HG02623 (cell line): Measurements from ENCODE around the gene RAB5B.

ENCODE experiments used
- ATAC-seq: cut with Tn5 transposase; IDR thresholded peaks from one replicate; pipeline ENCODE4 v1.9.1; 2021; ENCODE audit warnings: moderate library complexity; ENCODE audit not compliant: unreplicated experiment

RAB5B gene

GRCh38 chr12:55973599-55974307 lies at the start of gene RAB5B:
RAB5B (plus strand) TSS chr12:55974078; CDS start chr12:55986961, 12,883 bp downstream.
- peak; percentile 91 for ATAC-seq

DNA sequence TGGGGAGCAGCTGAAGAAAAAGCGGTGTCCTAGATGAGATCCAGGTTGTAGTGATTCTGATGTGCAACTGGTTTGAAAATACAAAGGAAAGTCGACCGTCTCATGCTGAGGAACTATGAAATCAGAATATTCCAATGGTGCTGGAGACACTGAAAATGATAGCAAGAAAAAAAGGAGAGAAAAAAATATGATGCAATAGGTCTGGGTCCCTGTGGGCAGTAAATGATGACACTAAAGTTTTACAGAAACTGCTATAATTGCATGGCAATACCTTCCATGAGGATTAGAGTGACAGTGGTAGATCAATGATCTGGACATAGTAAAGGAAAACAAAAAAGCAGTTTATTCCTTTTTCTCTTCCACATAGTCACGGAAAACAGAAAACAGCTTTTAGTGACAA lies 48.5 kb upstream of the RAB5B start:
- no peak for ATAC-seq

DNA sequence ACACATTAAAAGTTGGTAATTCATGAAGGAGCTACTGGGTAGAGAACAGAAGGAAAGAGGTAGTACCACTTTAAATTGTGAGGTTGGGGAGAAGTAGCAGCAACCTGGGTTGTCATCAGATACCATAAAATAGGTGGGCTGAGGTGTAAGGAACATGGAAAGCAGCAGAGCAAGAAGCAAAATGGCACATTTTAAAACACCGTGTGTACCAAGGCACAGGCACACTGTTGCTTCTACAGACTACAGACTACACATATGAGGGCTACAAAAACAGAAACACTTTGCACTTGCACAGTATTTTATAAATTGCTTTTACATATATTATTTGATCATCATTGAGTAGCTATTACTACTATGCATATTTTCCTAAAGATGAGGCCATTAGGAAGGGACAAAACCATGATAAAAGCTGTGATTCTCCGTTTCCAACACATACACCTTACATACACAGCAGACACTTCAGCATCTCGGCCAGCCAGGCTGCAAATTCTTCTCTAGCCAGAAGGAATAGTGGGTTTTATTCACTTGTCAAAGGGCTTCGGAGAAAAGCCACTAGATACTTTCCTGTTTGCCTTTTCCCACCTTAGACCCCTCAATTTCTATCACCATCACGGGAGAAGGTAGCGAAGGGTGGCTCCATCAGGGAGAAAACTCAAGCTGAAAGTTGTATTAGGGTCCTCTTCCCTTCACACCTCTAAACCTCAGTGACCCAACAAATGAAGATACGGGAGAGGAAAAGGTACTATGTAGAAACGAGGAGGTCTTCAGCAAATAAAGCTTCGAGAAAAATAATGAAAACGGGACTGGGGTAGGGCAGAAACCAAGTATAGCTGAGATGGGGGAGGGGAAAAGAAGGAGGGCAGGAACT lies 47.8 kb upstream of the RAB5B start:
- no peak for ATAC-seq

DNA sequence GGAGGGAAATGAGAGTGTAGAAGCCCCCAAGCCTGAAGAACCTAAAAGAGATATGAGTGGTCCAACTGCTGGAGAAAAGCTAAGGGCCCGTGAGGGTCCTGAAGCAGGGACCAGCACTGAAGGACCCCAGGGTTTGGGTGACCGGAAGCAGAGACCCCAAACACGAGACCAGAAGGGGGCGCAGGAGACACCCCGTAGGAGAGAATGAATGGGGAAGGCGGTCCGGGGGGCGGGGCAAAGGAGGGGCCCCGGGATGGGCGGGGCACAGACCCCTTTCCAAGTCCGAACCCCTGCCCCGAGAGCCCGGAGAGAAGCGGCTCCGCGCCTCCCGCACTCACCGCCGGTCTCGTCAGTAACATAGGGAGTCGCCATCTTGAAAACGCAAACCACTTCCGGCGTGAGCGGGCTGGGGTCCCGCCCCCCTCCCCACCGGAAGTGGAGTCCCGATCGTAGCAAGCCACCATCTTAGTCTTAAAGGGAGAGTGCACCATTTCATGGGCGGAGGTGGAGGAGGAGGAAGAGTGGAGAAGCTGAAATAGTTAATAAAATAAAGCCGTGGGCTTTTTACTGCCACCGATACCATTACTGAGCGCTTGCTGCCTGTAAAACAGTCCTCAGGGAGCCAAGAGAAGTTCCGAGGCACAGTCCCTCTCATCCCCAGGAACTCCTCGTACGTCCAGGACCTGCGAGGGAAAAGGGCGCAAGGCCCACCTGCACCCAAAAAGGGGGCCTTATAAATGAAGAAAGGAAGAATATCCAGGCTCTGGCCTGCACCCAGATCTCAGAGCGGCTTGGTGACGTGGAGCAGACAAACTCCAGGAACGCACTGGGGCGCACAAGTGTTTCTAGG lies 46.9 kb upstream of the RAB5B start:
- peak; percentile 35 for ATAC-seq

GRCh38 chr12:55927588-55928502 lies 46.0 kb upstream of the RAB5B start, which contains the start of gene PYM1:
PYM1 (minus strand) TSS chr12:55927894; CDS start chr12:55927761, 133 bp downstream.
- ATAC-seq, result peak; percentile 37

DNA sequence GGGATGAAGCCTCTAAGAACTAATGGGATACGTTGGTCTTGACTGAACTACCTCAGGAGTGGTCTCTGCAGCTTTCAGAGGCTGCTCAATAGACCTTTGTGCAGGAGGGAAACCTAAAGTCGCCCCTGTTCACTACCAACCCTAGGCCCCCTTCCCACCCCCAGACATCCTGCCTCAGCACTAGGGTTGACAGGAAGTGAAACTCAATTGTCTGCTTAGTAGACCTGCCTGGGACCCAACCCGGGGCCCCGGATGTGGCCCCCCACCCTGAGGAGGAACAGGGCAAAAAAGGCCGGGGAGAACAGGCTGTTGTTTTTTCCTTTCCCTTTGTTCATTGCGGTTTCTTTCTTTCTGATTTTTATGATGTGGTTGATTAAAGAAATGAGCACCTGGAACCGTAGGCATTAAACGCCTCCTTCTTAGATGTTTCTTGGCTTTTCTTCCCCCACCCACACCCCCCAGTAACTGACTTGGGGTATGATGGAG lies 44.5 kb upstream of the RAB5B start:
- peak; percentile 35 for ATAC-seq

DNA sequence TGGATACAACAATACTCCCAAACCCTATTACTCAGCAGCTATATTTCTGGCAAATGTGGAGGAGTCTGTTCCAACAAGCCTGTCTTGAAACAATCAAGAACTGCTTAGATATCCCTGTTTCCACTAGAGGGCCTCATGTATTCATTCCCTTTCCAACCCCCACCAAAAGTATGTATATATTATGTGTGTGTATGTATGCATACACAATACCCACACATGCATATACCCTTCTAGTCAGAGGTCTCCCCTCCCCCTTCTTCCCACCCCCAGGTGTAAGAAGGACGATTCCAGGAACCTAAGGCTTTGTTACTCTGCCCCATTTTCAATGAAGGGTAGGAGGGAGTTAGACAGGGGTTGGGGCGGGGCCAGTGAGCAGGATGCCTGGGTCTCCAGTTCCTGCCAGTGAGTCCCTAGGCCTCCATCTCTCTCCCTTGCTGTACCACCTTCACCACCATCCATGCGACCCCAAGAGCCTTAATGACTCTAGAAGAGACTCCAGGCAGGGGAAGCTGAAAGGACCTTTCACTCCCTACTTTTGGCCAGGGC lies 43.0 kb upstream of the RAB5B start, which contains the start of gene DGKA:
Gene DGKA (plus strand): TSS at position 392 of the 546 bp plus-strand sequence. CDS start 5,342 bp downstream, outside the sequence.
- no peak for ATAC-seq

DNA sequence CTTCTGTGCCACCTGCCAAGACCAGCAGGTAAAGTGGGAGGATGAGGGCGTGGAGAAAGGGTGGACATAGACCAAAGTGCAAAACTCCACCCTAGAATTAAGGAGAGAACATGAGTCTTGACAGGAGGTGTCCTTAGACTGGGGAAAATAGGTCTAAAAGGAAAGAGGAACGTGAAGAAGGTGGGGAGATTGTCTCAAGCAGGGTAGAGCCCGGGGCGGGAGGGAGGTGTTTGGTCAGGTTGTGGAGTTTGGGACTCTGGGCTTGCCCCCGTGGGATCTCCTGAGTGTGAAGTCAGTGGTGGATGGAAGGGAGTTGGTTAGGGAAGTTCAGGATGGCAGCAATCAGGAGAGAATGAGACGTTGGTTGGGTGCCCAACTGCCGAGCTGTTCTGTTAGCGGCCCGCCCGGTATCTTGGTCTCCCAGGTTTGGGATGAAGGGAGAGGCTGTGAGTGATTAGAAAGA lies 42.5 kb upstream of the RAB5B start:
- ATAC-seq, result no peak

GRCh38 chr12:55931780-55932550 lies 41.9 kb upstream of the RAB5B start:
- no peak for ATAC-seq

- ATAC-seq, result no peak
Measured at GRCh38 chr12:55932551-55932910, 41.3 kb upstream of the RAB5B start.

DNA sequence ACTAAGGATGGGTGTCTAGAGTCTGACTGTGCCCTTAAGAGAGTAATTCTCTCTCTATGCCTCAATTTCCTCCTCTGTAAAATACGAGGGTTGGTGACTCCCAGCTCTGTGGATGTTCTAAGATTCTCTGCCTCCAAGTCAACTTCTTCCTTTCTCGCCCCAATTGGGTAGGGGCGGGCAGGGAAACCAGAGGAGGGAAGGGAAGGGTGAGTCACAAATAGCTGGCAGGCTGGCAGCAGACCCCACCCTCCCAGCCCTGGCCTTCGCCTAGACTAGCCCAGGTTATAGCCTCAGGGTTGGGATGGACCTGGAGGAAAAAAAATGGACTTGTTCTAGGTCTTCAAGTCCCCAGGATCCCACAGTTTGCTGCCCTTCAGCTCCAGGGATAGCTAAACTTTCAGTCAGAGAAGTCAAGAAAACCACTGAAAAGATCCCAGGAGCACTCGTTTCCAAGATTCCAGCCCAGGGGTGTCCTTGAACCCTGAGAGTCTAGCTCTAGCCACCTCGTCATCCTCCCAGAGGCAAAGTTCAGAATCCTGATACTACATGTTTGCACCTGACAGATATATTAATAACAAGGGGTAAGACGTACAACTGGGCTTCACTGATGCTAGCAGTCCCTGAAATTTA lies 40.6 kb upstream of the RAB5B start:
- ATAC-seq, result no peak

DNA sequence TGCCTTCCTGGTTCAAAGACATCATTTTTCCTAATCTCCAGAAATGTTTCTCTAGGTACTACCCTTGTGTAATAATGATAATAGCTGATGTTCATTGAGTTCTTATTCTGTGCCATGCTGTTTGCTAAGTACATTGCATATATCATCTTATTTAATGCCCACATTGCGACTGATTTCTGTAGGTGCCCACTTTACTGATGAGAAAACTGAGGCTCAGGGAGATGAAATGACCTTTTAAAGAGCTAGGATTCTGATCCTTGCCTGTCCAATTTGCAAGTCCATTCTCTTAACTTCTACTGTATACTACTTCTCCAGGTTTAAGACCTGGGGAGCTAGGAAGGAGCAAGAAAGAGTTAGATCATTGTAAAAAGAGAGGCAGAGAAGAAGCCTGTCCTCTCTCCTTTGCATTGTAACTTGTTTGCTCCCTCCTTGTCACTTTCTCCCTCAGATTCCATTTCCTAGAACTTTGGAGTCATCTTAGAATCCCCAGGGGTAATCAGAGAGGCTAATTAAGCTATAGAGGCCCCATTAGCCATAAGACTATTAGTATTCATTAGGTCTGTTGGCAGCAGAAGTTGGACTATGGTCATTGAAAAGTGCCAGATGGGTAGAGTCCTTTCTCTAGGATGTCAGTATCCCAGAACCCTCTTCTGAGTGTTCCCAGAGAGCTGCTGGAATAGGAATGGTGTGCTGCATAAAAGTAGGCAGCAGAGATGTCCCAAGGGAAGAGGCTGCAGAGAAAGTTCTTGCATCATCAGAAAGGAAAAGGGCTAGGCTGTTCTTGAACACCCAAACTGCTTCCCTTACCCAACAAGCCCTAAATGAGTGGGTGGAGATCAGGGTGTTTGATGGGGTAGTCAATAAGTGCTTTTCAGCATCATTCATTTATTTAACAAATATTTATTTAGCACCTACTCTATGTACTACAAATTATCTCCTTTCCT lies 39.8 kb upstream of the RAB5B start:
- ATAC-seq, result no peak

- ATAC-seq, result no peak
Measured at GRCh38 chr12:55934773-55935172, 39.1 kb upstream of the RAB5B start.

GRCh38 chr12:55935738-55936151 lies 38.1 kb upstream of the RAB5B start:
- ATAC-seq, result no peak

GRCh38 chr12:55937981-55938380 lies 35.9 kb upstream of the RAB5B start:
- no peak for ATAC-seq

DNA sequence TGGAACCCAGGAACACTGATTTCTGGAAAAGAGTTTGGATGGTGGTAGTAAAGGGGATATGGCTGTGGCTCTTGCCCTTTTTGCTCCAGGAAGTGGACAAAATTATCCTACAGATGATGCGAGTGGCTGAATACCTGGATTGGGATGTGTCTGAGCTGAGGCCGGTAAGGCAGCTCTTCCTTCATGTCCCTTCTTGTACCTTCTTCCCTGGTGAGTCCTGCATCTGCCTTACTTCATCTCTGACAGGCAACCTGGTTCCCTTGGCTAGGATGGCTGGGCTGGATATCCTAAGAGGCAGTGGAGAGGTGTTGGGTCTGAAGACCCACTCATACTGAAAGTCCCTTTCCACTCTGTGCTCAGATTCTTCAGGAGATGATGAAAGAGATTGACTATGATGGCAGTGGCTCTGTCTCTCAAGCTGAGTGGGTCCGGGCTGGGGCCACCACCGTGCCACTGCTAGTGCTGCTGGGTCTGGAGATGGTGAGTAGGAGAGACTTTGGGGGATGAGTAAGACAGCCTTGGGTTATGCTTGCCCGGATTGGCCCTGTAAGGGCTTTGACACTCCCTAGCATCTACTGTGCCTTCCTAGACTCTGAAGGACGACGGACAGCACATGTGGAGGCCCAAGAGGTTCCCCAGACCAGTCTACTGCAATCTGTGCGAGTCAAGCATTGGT lies 34.9 kb upstream of the RAB5B start:
- no peak for ATAC-seq
